Measurements from ENCODE around the gene PLEKHH2.

DNA sequence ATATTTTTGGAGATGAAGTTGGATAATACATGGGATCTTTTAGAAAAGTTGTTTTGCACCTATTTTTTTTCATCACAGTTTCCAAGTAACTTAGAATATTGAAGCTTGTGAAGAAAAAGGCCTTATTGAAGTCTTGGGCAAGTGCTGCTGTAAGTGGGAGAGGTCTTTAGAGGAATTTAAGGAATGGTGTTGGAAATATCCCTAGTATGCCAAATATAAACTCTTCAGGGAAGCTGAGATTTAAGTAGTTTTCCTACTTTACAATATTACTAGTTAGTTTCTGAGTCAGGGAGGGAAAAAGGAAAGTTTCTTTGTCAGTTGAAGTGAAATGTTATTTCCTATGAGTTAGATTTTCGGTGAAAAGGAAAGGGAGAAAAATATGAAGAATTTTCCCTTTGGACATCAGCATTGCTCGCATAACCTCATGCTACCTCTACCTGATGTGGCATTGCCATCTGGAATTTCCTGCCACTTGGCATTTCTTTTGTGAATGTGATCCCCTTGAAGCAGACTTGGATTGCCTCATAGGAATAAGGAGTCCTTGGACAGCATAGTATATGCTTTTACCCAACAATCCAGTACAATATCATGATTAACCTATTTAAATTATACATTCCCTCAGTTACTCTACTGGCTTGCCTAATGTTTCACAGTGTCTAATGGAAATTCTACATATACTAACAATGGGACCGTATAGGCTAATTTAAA lies 12.1 kb downstream of the PLEKHH2 start:
- TF ChIP-seq GATA3 (IDR thresholded peaks at IDR 0.05; ENCODE audit: low read depth, low read length): no peak
- no peak for TF ChIP-seq GATA2 (IDR thresholded peaks at IDR 0.05; ENCODE audit: low read depth, low read length)
